Tibial nerve (tissue), 4 donors: ENCODE measurements around the gene ECHS1. TPM values are rescaled to one million over a fixed set of nuclear protein-coding genes. Genes with fewer than 3 reads are reported as not detected.
A peak's percentile ranks its signal among the peaks of the same experiment; 100 is the strongest.

Source experiments
- DNase-seq, 2 donors: peaks; one replicate each; pipeline ENCODE4 v3.0.0-alpha.2; 2019; ENCODE audit warnings: low spot score in 2 of 2
- H3K27ac ChIP-seq, 4 donors: fragments of 200-600 bp; sonication (generic) in 3 of 4; one replicate each; pipeline ENCODE4 v1.5.1; 2017 to 2019; ENCODE audit warnings: mild to moderate bottlenecking in 1 of 4
- H3K27me3 ChIP-seq, 2 donors: fragments of 200-600 bp; sonication (generic) in 1 of 2; one replicate each; pipeline versions ENCODE4 v1.5.1 to v1.6.0; 2017 to 2019
- H3K36me3 ChIP-seq, 3 donors: fragments of 200-600 bp; sonication (generic); one replicate each; pipeline ENCODE4 v1.5.1; 2018 to 2019
- H3K4me1 ChIP-seq, 4 donors: fragments of 200-600 bp; sonication (generic) in 3 of 4; one replicate each; pipeline ENCODE4 v1.5.1; 2017 to 2019
- H3K4me3 ChIP-seq, 4 donors: fragments of 200-600 bp; sonication (generic) in 3 of 4; one replicate each; pipeline ENCODE4 v1.5.1; 2017 to 2019; ENCODE audit warnings: mild to moderate bottlenecking in 1 of 4, moderate library complexity in 1 of 4
- H3K9me3 ChIP-seq, 4 donors: fragments of 200-600 bp; sonication (generic) in 3 of 4; one replicate each; pipeline ENCODE4 v1.5.1; 2017 to 2019
- EP300 ChIP-seq, 2 donors: sonication (generic); formaldehyde crosslinking; IDR thresholded peaks; one replicate each; pipeline ENCODE4 v1.6.1; 2017; ENCODE audit warnings: antibody characterized with exemption in 2 of 2, mild to moderate bottlenecking in 1 of 2
- POLR2A ChIP-seq, 2 donors: fragments of 450-650 bp; IDR thresholded peaks; one replicate each; pipeline ENCODE4 v1.6.1; 2017; ENCODE audit warnings: antibody characterized with exemption in 2 of 2, mild to moderate bottlenecking in 2 of 2, moderate library complexity in 2 of 2
- WGBS, 2 donors: methylation state at CpG; one replicate each; pipeline ENCODE4 v1.1.5; 2018; 5-methylcytosine and 5-hydroxymethylcytosine counted together
- total RNA-seq, 4 donors: library from RNA; depleted of rRNA; stranded (reverse); fragments of >200 nt; gene quantifications; one replicate each; pipeline ENCODE4 v1.1.0, GENCODE V29; 2016
- TF ChIP-seq, protein P1 (sequence below), 5 experiments: fragments of 200-600 bp in 3 of 5; fragments of 450-650 bp in 2 of 5; sonication (generic) in 3 of 5; IDR thresholded peaks; one replicate each; pipeline ENCODE4 v1.5.1; 2016 to 2019; ENCODE audit warnings: antibody characterized with exemption in 5 of 5, mild to moderate bottlenecking in 3 of 5, moderate library complexity in 2 of 5

Gene ECHS1
- total RNA-seq, 4 donors from 2014 or later = 70.5 to 104 (median 76.4) TPM

- no peak for DNase-seq
- H3K27ac ChIP-seq = no peak overlapping the region
- peaks cover 0 to 3% (median 0%) of the 10 kb centered on the region in 4 donors for H3K9me3 ChIP-seq
- H3K4me1 ChIP-seq = peaks cover 0 to 3% (median 0%) of the 10 kb centered on the region in 4 donors
- no peaks in the 10 kb centered on the region for H3K27me3 ChIP-seq
- no peak overlapping the region for H3K4me3 ChIP-seq
- peaks cover 5 to 94% (median 7%) of the 10 kb centered on the region in 3 donors for H3K36me3 ChIP-seq
- TF ChIP-seq POLR2A (IDR thresholded peaks at IDR 0.05) (no peak), EP300 (IDR thresholded peaks at IDR 0.05) (no peak)
- TF ChIP-seq, protein P1, sequence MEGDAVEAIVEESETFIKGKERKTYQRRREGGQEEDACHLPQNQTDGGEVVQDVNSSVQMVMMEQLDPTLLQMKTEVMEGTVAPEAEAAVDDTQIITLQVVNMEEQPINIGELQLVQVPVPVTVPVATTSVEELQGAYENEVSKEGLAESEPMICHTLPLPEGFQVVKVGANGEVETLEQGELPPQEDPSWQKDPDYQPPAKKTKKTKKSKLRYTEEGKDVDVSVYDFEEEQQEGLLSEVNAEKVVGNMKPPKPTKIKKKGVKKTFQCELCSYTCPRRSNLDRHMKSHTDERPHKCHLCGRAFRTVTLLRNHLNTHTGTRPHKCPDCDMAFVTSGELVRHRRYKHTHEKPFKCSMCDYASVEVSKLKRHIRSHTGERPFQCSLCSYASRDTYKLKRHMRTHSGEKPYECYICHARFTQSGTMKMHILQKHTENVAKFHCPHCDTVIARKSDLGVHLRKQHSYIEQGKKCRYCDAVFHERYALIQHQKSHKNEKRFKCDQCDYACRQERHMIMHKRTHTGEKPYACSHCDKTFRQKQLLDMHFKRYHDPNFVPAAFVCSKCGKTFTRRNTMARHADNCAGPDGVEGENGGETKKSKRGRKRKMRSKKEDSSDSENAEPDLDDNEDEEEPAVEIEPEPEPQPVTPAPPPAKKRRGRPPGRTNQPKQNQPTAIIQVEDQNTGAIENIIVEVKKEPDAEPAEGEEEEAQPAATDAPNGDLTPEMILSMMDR (IDR thresholded peaks at IDR 0.05) = no peak
- WGBS, 2 donors = 87 to 88% methylated on average over 14 to 17 of the region's 17 CpGs
Measured at GRCh38 chr10:133366130-133366478, 7.0 kb downstream of the ECHS1 start.

DNA sequence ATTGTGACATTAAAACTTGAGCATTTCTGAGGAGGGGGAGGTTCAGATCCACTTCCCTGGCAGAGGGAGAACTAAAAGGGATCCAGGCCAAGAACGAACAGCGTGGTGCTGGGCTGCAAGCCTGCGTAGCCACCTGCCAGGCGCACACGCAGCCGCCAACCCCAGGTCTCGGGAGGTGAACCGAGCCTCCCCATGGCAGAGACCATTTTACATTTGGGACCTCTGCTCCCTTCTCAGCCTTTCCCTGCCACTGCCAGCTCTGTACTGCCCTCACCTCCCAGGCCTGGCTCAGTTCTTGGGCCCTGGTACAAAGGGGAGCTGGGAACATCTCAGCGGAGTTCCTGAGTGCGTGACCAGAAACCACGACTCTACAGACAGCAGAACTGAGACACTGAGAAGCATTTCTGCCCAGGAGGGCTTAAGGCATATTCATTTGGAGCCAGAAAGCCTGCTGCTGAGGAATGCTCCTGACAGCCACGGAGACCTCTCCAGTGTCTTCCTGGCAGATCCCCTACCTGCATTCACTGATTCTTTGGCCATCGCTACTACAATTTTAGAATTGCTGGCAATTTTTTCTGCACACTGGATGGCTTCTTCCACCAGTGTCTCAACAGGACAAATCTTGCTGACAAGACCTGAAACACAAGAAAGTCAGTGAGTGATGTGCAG, 7.6 kb downstream of the ECHS1 start:
- H3K4me1 ChIP-seq = peaks cover 0 to 3% (median 0%) of the 10 kb centered on the region in 4 donors
- WGBS, 2 donors = 84 to 95% methylated on average over 11 to 13 of the region's 13 CpGs
- TF ChIP-seq, protein P1 (IDR thresholded peaks at IDR 0.05) = no peak
- TF ChIP-seq EP300 (IDR thresholded peaks at IDR 0.05) (no peak), POLR2A (IDR thresholded peaks at IDR 0.05) (no peak)
- DNase-seq = no peak
- no peak overlapping the region for H3K4me3 ChIP-seq
- H3K27me3 ChIP-seq = no peaks in the 10 kb centered on the region
- H3K27ac ChIP-seq = peak overlapping the region in 1 of 4 donors; percentile 10
- peaks cover 0 to 8% (median 0%) of the 10 kb centered on the region in 4 donors for H3K9me3 ChIP-seq
- H3K36me3 ChIP-seq = peaks cover 5 to 89% (median 7%) of the 10 kb centered on the region in 3 donors

DNA sequence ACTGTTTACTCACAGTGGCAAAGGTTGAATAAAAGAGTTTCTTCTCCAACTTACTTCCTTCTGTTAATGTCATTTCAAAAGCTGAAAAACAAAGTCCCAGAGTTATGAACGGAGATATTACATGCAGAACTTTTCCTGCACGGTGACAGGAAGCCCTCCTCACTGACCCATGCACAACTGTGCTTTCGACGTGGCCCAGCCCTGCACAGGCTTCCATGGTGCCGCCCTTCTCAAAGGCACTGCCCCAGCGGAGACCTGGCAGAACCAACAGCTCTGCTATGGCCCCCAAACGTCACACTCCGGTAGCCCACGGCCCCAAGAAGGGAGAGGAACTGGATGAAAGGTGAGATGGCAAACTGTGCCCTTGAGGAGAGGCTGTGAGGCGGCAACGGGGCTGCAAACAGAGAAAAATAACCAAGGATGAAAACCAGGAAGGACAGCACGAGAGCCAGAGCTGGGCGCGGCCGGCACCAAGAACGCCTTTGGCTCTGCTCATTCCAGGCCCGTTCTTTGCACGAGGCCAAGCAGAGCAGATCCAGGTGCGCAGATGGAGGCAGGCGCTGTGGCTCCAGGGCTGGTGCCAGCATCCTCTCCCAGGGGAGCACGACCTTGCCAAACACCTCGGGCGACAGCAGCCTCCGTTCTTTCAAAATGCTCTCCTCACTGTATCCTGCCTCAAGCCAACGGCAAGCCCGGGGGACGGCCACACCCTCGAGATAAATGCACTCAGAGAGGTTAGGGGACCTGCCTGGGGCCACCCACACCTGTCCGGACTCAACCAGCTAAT, 8.3 kb downstream of the ECHS1 start:
- Histone ChIP-seq H3K27ac (peak overlapping the region in 1 of 4 donors; percentile 10), H3K9me3 (peaks cover 0 to 8% (median 0%) of the 10 kb centered on the region in 4 donors), H3K4me3 (no peak overlapping the region), H3K36me3 (peaks cover 3 to 81% (median 7%) of the 10 kb centered on the region in 3 donors), H3K27me3 (no peaks in the 10 kb centered on the region), H3K4me1 (peaks cover 0 to 3% (median 0%) of the 10 kb centered on the region in 4 donors)
- DNase-seq = no peak
- TF ChIP-seq EP300 (IDR thresholded peaks at IDR 0.05) = no peak
- 88 to 89% methylated on average over 29 of the region's 29 CpGs for WGBS, 2 donors

GRCh38 chr10:133362846-133363245, 10.3 kb downstream of the ECHS1 start:
- no peaks in the 10 kb centered on the region for H3K27me3 ChIP-seq
- peaks cover 0 to 61% (median 7%) of the 10 kb centered on the region in 3 donors for H3K36me3 ChIP-seq
- TF ChIP-seq, protein P1 (IDR thresholded peaks at IDR 0.05) = no peak
- TF ChIP-seq EP300 (IDR thresholded peaks at IDR 0.05) = no peak
- no peak for TF ChIP-seq POLR2A (IDR thresholded peaks at IDR 0.05)
- DNase-seq = no peak
- WGBS, 2 donors = 86 to 92% methylated on average over 13 of the region's 13 CpGs
- H3K4me1 ChIP-seq = peaks cover 0 to 3% (median 0%) of the 10 kb centered on the region in 4 donors
- no peak overlapping the region for H3K4me3 ChIP-seq
- H3K9me3 ChIP-seq = peaks cover 0 to 8% (median 0%) of the 10 kb centered on the region in 4 donors
- H3K27ac ChIP-seq = peak overlapping the region; percentile 52 to 91 (median 77)

- Histone ChIP-seq H3K27ac (peak overlapping the region; percentile 52 to 91 (median 77)), H3K4me3 (peak overlapping the region in 2 of 4 donors; percentile 0 to 10), H3K27me3 (no peaks in the 10 kb centered on the region), H3K4me1 (peaks cover 0 to 10% (median under 1%) of the 10 kb centered on the region in 4 donors), H3K36me3 (peaks cover 0 to 54% (median 7%) of the 10 kb centered on the region in 3 donors), H3K9me3 (peaks cover 0 to 8% (median 0%) of the 10 kb centered on the region in 4 donors)
- 47 to 48% methylated on average over 18 of the region's 18 CpGs for WGBS, 2 donors
- TF ChIP-seq, protein P1 (IDR thresholded peaks at IDR 0.05) = no peak
- TF ChIP-seq POLR2A (IDR thresholded peaks at IDR 0.05) (no peak), EP300 (IDR thresholded peaks at IDR 0.05) (peak in 1 of 2 donors; percentile 70)
- no peak for DNase-seq
Measured at GRCh38 chr10:133361773-133362441, 11.2 kb downstream of the ECHS1 start.
